ENCODE measurements around the gene USP8.
A peak's percentile ranks its signal among the peaks of the same experiment; 100 is the strongest.
"Not testable (repeated sequence)": the region's sequence is repeated elsewhere in the genome, so short reads cannot be mapped to it uniquely, and the experiment has no call there.

The USP8 gene
- total RNA-seq, result 88.0 to 109 (median 92.4) reads per million in 3 experiments

DNA sequence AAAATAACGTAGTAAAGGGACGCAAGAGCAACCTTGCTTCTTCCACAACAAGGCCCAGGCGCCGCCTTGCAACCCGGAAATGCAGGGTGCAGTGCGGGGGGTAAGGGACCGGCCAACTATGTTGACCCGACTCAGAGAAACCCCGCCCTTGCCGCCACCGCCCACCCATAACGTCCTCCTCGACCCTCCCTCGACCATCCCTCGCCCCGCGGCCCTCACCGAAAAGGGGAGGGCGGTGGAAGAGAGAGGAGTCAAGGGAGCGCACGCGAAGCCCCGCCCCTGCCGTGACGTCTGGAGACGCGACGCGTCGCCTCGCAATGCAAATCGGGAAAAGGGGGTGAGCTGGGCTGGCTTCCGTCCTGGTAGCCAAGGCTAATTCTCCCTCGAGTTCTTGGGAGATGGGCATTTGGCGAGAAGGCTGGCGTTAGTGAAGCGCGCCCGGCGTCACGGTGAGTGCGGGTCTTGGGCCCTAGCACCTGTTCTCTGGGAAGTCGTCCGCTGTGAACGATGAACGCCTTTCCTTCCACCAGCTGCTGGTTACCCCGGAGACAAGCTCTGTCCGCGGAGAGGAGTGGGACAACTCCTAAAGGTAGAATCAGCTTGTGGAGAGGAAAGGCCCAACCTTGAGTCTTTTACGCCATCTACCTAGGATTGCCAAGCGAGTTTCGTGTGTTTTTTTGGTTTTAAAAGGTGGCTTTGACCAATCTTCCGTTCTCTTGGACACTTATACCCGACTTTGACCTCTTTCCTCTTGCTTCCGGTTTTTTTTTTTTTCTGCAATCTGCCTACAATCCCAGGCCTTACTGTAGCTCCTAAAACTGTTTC is at the start of gene USP8:
Gene USP8, plus strand, starts transcription at position 340 of the 825 bp plus-strand sequence. CDS start 14,669 bp downstream, outside the sequence.
- peak; percentile 90 for DNase-seq

DNA sequence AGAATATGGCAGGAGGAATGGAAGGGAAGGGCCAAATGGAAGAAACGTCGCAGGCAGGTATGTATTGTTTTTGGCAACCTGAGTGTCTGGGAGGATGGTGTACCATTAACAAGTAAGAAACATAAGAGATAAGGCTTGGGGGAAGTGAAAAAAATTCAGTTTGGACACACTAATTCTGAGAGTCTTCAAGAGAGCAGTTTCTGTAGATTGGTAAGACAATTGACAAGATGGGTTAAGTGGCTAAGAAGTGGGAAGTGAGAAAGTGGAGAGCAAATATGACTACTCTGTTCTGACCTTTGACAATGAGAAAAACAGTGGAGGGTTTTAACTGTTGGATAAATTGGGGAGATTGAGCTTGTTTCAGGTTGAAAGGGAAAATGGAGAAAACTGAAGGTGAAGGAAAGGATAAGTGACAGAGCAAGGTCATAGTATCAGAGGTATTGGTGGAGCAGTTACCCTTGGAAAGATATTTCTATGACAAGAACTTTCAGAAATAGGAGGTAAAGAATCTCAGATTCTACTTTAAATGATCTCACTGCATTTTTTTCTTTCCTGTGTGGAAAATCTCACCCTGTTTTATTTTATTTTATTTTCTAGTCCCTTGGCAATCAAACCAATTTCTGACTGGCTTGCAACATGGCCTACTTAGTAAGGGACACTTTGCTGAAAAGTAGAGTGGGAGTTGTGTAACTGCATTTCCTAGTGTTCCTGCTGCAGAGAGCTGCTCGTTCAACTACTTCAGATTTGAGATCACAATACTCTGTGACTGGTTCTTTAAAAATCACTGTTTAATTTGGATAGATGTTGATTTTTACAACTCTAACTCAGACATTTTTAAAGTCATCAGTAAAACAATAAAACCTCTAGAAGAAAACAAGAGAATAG is 46.1 kb upstream of the USP8 start:
- no peak for DNase-seq

DNA sequence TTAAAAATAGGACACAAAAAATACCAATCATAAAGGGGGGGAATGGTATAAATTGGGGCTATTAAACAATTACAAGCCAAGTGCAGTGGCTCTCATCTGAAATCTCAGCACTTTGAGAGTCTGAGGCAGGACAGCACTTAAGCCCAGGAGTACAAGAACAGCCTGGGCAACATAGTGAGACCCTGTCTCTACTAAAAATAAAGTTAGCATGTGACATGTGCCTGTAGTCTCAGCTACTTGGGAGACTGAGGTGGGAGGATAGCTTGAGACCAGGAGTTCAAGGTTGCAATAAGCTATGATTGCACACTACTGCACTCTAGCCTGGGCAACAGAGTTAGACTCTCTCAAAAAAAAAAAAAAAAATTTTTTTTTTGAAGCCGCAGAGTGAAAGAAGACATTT is 45.4 kb upstream of the USP8 start:
- DNase-seq, result no peak

DNA sequence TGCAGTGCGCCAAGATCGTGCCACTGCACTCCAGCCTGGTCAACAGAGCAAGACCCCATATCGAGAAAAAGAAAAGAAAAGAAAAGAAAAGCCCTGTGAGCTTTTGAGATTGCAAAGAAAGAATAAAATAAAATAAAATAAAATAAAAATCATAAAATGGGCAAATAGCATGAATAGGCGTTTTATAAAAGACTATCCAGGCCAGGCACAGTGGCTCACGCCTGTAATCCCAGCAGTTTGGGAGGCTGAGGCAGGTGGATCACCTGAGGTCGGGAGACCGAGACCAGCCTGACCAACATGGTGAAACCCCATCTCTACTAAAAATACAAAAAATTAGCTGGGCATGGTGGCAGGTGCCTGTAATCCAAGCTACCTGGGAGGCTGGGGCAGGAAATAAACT is 44.8 kb upstream of the USP8 start:
- DNase-seq, result not testable (repeated sequence)

DNA sequence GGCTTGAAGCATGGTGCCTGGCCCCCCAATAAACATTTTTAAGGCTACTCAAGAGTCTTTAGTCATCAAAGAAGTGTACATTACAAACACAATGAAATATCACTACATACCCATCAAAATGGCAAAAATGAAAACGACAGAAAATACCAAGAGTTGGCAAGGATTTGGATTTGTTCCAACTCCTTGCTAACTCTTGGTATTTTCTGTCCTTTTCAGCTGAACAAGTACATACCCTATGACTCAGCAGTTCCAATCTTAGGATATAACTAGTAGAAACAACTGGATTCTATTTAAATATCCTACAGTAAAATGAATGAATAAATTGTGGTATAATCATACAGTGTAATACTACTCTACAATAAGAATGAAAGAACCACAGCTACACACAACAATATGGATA is 44.1 kb upstream of the USP8 start:
- DNase-seq, result no peak

DNA sequence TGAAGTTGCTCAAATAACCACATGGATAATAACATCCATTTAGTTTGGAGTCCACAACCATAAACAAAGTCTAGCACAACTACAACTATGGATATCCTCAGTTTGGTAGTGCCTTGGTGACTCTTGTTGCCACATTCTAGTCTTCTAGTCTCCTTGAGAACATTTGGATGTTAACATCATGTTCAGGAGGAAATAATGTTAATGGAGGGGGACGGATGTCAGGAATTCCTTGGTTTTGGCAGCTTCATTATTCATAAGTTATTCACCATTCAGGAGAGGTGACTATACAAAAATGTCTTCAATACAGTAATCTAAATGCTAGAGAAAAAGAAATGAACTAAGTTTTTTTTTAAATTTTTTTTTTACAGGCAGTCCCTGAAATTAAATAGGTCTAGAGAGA is 42.8 kb upstream of the USP8 start:
- no peak for DNase-seq

DNA sequence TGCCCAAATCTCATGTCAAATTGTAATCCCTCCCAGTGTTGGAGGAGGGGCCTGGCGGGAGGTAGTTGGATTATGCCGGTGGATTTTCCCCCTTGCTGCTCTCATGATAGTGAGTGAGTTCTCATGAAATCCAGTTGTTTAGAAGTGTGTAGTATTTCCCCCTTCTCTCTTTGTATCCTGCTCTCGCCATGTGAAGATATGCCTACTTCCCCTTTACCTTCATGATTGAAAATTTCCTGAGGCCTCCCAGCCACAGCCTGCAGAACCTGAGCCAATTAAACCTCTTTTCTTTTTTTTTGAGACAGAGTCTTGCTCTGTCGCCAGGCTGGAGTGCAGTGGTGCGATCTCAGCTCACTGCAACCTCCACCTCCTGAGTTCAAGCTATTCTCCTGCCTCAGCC is 41.8 kb upstream of the USP8 start:
- not testable (repeated sequence) for DNase-seq

DNA sequence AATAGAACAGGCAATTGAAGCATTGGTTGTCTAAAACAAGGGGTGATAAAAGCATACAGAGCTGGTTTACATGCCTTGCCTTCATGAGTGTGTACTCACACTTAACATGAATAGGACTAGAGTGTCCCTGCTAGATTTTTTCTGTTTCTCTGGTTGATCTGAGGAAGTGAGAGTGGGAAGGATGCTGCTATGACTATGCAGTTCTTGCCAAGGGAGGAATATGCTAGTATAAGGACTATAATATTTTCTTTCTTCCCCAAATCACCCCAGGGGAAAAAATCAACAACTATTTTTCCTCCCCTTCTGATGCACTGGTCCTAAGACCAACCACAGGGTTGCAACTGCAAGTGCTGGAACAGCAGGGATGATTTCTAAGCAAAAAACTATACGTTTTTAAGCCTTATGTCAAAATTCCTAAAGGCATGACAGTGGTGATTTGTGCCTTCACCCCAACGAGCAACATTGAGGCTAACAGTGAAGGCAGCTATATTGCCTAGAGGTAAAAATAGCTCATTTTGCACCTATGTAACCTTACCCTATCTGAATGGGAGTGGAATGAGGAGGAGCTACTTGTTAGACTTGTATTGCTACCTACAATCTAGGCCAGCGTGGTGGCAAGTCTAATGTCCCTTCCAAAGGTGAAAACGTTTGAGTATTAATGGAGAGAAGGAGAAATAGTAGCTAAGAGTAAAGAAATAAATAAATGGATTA is 33.5 kb upstream of the USP8 start:
- no peak for DNase-seq

DNA sequence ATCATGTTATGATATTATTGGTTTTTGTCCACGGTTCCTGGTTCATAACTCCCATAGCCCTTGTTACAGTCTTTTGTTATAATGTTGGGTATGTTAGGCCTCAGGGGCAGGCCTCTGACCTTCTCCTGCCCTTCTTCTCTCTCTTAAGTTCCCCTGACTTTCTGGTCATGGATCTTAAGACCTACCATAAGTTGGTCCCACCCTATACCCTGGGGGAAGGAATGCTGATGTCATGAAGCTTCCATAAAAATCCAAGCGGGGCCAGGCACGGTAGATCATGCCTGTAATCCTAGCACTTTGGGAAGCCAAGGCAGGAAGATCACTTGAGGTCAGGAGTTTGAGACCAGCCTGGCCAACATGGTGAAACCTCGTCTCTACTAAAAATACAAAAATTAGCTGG is 32.6 kb upstream of the USP8 start:
- not testable (repeated sequence) for DNase-seq

DNA sequence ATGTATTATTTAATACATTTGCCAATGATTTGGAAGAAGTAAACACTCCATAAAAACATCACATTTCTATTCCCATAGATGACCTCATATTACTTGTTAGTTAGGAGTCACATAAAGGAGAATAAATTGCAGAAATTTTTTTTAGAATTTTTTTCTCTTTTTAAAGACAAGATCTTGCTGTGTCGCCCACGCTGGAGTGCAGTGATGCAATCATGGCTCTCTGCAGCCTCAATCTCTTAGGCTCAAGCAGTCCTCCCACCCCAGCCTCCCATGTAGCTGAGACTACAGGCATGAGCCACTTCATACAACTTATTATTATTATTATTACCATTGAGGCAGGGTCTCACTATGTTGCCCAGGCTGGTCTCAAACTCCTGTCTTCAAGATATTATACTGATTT is 12.3 kb upstream of the USP8 start:
- no peak for DNase-seq

DNA sequence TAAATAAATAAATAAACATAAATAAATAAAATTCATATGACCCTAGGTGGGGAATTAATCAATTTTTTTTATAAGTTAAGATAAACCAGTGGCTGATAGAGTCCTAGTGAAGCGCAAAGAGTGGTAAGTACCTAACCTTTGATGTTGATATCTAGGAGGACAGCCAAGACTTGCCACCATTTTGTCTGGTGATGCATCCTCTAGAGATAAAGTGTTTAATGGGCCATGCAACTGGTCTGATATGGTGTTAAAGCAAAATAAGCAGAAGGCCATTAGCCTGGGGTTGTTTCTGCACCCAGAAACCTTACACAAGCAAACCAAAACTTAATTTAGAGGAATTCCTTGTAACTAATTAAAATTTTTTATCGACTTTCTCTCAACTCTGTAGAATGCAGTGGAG is 9.6 kb upstream of the USP8 start:
- no peak for DNase-seq

DNA sequence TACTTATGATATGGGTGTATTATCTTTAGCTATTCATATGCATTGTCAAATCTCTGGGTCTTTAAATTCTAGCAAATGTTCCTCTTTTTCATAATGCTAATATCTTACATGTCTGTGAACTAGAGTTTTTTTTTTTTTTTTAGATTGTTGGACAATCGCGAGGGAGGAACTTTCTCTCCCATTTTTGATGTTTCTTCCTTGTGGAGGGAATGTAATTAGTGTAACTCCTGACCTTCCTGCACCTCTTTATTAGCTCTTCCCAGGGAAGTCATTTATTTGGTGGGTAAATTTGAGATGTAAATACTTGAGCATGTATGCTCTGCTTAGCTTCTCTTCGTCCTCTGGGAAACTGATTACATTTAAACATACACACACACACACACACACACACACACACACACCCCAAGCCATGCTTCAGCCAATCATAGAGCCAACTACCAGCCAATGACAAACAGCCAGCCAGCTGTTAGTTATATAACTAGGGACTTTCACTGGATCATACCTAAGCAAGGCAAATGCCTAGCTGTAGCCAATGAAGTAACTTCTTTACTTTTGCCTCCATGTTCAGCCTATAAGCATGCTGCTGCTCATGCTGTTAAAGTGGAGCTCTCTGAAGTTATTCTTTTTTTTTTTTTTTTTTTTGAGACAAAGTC is 8.3 kb upstream of the USP8 start:
- DNase-seq, result no peak

DNA sequence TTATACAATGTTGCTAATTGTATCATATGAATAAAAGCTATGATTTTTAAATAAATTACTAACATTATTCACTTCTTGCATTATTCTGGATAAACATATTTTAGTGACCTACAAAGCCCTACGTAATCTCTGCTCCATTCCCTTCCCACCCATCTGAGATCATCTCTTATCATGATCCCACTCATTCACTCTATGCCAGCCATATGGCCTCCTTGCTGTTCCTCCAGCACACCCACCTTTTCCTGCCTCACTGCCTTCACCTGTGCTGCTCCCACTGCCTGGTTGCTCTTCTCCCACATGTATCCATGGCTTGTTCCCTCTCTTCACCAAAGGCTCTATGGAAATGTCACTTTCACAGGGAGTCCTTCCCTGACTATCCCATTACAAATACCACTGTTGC is 7.3 kb upstream of the USP8 start:
- no peak for DNase-seq

DNA sequence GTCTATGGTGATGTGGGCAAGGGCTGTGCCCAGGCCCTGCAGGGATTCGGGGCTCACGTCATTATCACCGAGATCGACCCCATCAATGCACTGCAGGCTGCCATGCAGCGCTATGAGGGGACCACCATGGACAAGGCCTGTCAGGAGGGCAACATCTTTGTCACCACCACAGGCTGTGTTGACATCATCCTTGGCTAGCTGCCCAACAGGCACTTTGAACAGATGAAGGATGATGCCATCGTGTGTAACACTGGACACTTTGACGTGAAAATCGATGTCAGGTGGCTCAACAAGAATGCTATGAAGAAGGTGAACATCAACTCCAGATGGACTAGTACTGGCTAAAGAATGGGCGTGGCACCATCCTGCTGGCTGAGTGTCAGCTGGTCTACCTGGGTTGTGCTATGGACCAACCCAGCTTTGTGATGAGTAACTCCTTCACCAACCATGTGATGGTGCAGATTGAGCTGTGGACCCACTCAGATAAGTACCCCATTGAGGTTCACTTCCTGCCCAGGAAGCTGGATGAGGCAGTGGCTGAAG is 6.1 kb upstream of the USP8 start:
- no peak for DNase-seq

DNA sequence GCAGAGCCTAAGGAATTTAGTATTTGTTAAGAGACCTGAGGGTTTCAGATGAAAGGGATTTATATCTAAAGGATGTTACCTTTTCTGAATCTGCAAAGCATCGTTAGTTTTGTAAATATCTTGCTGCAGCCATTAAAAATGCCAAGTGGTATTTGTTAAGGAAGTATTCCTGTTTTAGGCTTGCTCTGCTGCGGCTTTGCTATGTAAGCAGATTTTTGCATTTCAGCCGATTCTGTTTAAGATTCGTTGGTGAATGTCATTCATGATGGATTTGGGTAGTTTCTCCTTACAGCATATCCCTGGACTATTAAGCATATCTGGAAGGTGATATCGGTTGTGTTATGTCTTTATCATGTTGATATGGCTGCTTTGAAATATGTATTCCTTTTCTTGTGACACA is 1.0 kb downstream of the USP8 start:
- no peak for DNase-seq

DNA sequence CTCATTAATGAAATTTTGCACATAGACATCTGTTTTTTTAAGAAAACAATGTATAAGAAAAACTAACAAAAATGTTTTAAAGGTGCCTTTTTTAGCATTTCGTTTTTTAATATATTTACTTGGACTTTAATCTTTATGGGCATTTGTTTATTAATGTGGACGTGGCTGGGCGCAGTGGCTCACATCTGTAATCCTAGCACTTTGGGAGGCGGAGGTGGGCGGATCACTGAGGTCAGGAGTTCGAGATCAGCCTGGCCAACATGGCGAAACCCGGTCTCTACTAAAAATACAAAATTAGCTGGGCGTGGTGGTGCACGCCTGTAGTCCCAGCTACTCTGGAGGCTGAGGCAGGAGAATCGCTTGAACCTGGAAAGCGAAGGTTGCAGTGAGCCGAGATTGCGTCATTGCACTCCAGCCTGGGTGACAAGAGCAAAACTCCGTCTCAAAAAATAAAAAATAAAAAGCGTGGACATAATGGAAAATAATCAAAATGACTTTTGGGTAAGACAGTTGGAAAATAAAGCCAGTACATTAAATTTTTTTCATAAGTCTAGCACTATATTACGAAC is 1.6 kb downstream of the USP8 start:
- DNase-seq, result not testable (repeated sequence)

DNA sequence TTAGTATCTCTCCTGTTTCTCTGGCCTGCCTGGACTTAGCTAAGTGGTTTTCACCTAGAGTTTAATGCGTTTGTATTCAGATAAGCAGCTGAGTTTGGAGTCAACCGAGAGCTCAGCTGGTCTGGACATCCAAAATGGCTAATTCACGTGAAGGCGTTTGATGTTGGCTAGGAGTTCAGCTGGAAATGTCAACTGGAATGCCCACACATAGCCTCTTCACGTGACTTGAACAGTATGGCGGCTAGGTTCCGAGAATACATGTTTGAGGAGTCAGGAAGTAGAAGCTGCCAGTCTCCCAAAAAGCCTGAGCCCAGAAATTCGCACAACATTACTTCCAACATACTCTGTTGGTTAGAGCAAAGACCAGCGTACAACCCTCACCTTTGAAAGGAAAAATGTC is 2.2 kb downstream of the USP8 start:
- no peak for DNase-seq

DNA sequence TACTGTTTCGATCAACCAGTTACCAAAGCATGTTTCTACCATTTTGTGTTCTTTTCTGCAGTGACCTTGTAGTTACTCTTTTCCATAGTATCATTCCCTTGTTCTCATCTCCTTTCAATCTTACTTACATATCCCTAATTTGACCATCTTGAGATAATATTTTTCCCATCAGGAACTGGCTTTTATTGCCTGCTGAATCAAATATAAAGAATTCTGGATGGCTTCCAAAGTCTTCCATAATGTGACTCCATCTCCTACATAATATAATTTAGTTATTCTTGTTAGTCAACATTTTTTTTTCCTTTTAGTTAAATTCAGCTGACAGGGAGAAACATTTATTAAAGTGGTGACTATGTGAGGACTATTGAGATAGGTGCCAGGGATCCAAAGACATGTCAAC is 7.0 kb downstream of the USP8 start:
- DNase-seq, result no peak

DNA sequence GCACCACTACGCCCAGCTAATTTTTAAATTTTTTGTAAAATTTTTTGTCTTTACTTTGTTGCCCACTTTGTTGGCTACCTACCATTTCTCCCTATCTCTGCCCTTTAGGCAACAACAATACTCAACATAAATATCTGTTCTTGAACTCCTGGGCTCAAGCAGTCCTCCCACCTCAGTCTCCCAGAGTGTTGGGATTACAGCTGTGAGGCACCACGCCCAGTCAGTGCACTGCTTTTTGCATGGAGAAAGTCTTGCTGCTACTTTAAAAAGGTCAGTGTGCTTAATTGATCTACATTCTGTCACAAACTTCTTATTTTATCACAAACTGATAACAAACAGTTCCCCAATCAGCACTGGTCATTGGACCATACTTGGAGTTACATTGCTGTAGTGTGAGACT is 8.0 kb downstream of the USP8 start:
- no peak for DNase-seq

DNA sequence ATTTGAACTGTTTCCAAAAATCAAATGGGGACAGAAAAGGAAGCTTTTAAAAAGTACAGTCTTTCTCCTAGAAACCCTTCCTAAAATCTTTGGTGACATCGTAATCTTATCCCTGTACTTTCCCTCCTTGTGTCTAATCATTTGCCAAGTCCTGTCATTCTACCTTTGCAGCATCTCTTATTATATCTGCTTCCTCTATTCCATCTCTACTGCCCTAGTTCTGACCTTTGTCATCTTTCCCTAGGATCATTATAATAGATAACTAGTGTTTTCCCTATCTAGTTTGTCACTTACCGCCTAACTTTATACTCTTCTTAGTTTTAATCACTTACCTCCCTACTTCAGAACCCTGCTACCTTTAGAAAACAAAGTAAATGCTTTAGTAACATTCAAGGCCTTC is 11.6 kb downstream of the USP8 start:
- no peak for DNase-seq

DNA sequence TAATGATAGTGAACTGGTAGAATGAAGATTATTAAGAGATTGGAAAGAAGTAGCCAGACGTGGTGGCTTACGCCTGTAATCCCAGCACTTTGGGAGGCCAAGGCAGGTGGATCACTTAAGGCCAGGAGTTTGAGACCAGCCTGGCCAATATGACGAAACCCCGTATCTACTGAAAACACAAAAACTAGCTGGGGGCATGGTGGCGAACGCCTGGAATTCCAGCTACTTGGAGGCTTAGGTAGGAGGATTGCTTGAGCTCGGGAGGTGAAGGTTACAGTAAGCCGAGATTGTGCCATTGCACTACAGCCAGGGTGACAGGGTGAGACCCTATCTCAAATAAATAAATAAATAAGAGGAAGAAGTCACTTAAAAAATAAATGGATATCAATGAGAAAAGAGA is 14.0 kb downstream of the USP8 start:
- no peak for DNase-seq

DNA sequence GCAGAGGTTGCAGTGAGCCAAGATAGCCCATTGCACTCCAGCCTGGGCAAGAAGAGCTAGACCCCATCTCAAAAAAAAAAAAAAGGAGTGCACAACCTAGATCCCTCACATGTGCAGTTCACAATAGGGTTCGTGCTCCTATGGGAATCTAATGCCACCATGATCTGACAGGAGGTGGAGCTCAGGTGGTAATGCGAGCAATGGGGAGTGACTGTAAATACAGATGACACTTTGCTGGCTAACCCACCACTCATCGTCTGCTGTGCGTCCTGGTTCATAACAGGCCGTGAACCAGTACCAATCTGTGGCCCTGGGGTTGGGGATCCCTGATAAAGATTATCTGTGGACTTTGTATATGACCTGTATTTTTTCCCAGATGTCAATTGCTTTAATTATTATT is 16.7 kb downstream of the USP8 start:
- no peak for DNase-seq

Data from central memory CD4-positive, alpha-beta T cell (primary cell).